HL-60 (cell line): ENCODE measurements around the gene LIMCH1.

Experiments
- CTCF ChIP-seq: IDR thresholded peaks from one replicate; pipeline ENCODE4 v1.5.1; 2011; ENCODE audit warnings: low read length, control low read depth, inconsistent platforms; ENCODE audit not compliant: insufficient read depth
- GABPA ChIP-seq: IDR thresholded peaks from 2 replicates; pipeline ENCODE4 v1.6.1; 2012; ENCODE audit warnings: low read depth
- POLR2AphosphoS5 ChIP-seq: IDR thresholded peaks from 2 replicates; pipeline ENCODE4 v1.6.1; 2012; ENCODE audit warnings: low read depth
- SPI1 ChIP-seq: IDR thresholded peaks from 2 replicates; pipeline ENCODE4 v1.6.1; 2012; ENCODE audit warnings: low read depth, mild to moderate bottlenecking, borderline replicate concordance

GRCh38 chr4:41602886-41603498 lies 65.0 kb downstream of the LIMCH1 start:
- TF ChIP-seq CTCF (no peak), GABPA (no peak), POLR2AphosphoS5 (no peak), SPI1 (no peak)
